NCI-H1930 (cell line): ENCODE results near the gene BLM.
"Not testable (repeated sequence)": the region's sequence is repeated elsewhere in the genome, so short reads cannot be mapped to it uniquely, and the experiment has no call there.

Experiments
- DNase-seq, 2 experiments: peaks; one replicate each; lab custom pipeline; 2025; lab: John Stamatoyannopoulos, UW

Gene BLM

GRCh38 chr15:90740545-90740944 lies 23.4 kb downstream of the BLM start:
- not testable (repeated sequence) for DNase-seq

GRCh38 chr15:90742087-90742486 lies 24.9 kb downstream of the BLM start:
- DNase-seq = no peak

- DNase-seq = no peak
These were observed 26.3 kb downstream of the BLM start for GRCh38 chr15:90743407-90743806.

GRCh38 chr15:90744759-90745402 lies 27.7 kb downstream of the BLM start:
- DNase-seq = no peak

- DNase-seq = no peak
These were observed 32.6 kb downstream of the BLM start for GRCh38 chr15:90749754-90750153.

- no peak for DNase-seq
These were observed 33.0 kb downstream of the BLM start for GRCh38 chr15:90750186-90750585.

GRCh38 chr15:90751300-90751825 lies 34.2 kb downstream of the BLM start:
- no peak for DNase-seq

GRCh38 chr15:90756916-90757315 lies 39.8 kb downstream of the BLM start:
- no peak for DNase-seq

GRCh38 chr15:90757461-90757860 lies 40.3 kb downstream of the BLM start:
- DNase-seq = no peak

- no peak for DNase-seq
These were observed 43.6 kb downstream of the BLM start for GRCh38 chr15:90760661-90761232.

GRCh38 chr15:90761629-90762028 lies 44.5 kb downstream of the BLM start:
- no peak for DNase-seq

GRCh38 chr15:90762109-90762508 lies 45.0 kb downstream of the BLM start:
- DNase-seq = no peak

- no peak for DNase-seq
These were observed 46.4 kb downstream of the BLM start for GRCh38 chr15:90763366-90764099.

GRCh38 chr15:90765531-90765930 lies 48.4 kb downstream of the BLM start:
- DNase-seq = no peak

- DNase-seq = no peak
These were observed 48.8 kb downstream of the BLM start for GRCh38 chr15:90765966-90766365.

GRCh38 chr15:90769375-90769774 lies 52.2 kb downstream of the BLM start:
- DNase-seq = no peak

- no peak for DNase-seq
These were observed 56.3 kb downstream of the BLM start for GRCh38 chr15:90773485-90773884.

- no peak for DNase-seq
These were observed 57.8 kb downstream of the BLM start for GRCh38 chr15:90774731-90775514.

- no peak for DNase-seq
These were observed 63.8 kb downstream of the BLM start for GRCh38 chr15:90780916-90781315.

- DNase-seq = no peak
These were observed 65.3 kb downstream of the BLM start for GRCh38 chr15:90782442-90782841.

- no peak for DNase-seq
These were observed 70.7 kb downstream of the BLM start for GRCh38 chr15:90787881-90788280.

GRCh38 chr15:90789462-90789861 lies 72.3 kb downstream of the BLM start:
- DNase-seq = no peak
